A549 (cell line): ENCODE measurements around the gene HS6ST1.

Source experiments
- EP300 ChIP-seq, 2 experiments: fragments of >200 bp; sonication (Bioruptor Twin); formaldehyde crosslinking; IDR thresholded peaks; 2 replicates in 1 of 2; 3 replicates in 1 of 2; pipeline ENCODE4 v1.6.1; 2016 to 2017
- ZFP36 ChIP-seq: fragments of 450-650 bp; IDR thresholded peaks from 2 replicates; pipeline ENCODE4 v1.6.1; 2014; ENCODE audit warnings: borderline replicate concordance; ENCODE audit not compliant: partially characterized antibody
- ZNF302 ChIP-seq: fragments of 250-450 bp; sonication (Bioruptor Pico); IDR thresholded peaks from 2 replicates; pipeline ENCODE4 v1.9.0; 2021; ENCODE audit warnings: inconsistent platforms, mild to moderate bottlenecking, moderate library complexity
- TF ChIP-seq, protein P1 (sequence below): fragments of >200 bp; sonication (Bioruptor Twin); formaldehyde crosslinking; IDR thresholded peaks from 3 replicates; pipeline ENCODE4 v1.5.1; 2016
- TF ChIP-seq, protein P2 (sequence below): fragments of 200-600 bp; sonication (generic); IDR thresholded peaks from 2 replicates; pipeline ENCODE4 v1.6.1; 2016; ENCODE audit warnings: antibody characterized with exemption, mild to moderate bottlenecking, moderate library complexity
- TF ChIP-seq, protein P3 (sequence below): fragments of 150-350 bp; IDR thresholded peaks from 2 replicates; pipeline ENCODE4 v1.6.1; 2014; ENCODE audit warnings: low read depth, mild to moderate bottlenecking, low read length

DNA sequence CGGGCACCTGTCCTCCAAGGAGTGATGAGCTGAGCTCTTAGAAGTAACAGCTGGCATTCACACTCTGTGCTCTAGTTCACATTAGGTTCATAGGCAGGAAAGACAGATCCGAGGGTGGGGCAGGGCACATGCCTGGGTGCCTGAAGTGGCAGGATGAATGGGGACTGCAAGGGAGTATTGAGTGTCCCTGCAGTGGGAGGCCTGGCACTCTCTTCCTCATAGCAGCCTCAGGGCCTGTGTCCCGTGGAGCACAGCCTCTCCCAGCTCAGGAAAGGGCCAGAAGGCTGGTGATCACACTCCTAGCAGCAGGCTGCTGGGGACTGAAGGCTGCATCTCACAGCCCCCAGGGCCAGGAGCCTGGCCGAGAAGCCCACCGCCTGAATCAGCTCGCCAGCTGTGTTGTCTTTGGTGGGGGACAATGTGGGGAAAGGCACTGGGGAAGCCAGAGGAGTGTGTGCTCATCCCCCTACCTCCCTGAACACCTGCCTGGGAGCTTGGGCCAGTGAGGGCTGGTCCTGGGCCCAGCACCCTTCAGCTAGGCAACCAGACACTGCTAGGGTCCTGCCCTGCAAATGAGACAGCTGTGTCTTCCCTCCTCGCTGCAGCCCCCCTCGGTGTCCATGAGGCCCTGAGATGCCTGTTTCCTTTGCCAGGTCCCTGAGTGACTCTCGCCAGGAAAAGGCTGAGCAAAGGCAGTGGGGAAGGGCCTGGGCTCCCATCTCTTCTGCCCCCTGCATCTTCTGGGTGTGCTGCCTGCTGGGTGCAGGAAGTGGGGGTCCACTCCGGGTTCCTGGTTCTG lies 48.2 kb upstream of the HS6ST1 start:
- no peak for TF ChIP-seq EP300 (IDR thresholded peaks at IDR 0.05)
- TF ChIP-seq, protein P1, sequence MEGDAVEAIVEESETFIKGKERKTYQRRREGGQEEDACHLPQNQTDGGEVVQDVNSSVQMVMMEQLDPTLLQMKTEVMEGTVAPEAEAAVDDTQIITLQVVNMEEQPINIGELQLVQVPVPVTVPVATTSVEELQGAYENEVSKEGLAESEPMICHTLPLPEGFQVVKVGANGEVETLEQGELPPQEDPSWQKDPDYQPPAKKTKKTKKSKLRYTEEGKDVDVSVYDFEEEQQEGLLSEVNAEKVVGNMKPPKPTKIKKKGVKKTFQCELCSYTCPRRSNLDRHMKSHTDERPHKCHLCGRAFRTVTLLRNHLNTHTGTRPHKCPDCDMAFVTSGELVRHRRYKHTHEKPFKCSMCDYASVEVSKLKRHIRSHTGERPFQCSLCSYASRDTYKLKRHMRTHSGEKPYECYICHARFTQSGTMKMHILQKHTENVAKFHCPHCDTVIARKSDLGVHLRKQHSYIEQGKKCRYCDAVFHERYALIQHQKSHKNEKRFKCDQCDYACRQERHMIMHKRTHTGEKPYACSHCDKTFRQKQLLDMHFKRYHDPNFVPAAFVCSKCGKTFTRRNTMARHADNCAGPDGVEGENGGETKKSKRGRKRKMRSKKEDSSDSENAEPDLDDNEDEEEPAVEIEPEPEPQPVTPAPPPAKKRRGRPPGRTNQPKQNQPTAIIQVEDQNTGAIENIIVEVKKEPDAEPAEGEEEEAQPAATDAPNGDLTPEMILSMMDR, result no peak
- no peak for TF ChIP-seq ZFP36
- TF ChIP-seq, protein P2, sequence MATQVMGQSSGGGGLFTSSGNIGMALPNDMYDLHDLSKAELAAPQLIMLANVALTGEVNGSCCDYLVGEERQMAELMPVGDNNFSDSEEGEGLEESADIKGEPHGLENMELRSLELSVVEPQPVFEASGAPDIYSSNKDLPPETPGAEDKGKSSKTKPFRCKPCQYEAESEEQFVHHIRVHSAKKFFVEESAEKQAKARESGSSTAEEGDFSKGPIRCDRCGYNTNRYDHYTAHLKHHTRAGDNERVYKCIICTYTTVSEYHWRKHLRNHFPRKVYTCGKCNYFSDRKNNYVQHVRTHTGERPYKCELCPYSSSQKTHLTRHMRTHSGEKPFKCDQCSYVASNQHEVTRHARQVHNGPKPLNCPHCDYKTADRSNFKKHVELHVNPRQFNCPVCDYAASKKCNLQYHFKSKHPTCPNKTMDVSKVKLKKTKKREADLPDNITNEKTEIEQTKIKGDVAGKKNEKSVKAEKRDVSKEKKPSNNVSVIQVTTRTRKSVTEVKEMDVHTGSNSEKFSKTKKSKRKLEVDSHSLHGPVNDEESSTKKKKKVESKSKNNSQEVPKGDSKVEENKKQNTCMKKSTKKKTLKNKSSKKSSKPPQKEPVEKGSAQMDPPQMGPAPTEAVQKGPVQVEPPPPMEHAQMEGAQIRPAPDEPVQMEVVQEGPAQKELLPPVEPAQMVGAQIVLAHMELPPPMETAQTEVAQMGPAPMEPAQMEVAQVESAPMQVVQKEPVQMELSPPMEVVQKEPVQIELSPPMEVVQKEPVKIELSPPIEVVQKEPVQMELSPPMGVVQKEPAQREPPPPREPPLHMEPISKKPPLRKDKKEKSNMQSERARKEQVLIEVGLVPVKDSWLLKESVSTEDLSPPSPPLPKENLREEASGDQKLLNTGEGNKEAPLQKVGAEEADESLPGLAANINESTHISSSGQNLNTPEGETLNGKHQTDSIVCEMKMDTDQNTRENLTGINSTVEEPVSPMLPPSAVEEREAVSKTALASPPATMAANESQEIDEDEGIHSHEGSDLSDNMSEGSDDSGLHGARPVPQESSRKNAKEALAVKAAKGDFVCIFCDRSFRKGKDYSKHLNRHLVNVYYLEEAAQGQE, result no peak
- TF ChIP-seq, protein P3, sequence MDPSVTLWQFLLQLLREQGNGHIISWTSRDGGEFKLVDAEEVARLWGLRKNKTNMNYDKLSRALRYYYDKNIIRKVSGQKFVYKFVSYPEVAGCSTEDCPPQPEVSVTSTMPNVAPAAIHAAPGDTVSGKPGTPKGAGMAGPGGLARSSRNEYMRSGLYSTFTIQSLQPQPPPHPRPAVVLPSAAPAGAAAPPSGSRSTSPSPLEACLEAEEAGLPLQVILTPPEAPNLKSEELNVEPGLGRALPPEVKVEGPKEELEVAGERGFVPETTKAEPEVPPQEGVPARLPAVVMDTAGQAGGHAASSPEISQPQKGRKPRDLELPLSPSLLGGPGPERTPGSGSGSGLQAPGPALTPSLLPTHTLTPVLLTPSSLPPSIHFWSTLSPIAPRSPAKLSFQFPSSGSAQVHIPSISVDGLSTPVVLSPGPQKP, result no peak
- no peak for TF ChIP-seq ZNF302 (CRISPR knock-in tag)
